Retinal pigment epithelial cell (primary cell): ENCODE data around the gene ETFBKMT.
"Not testable (repeated sequence)": the region's sequence is repeated elsewhere in the genome, so short reads cannot be mapped to it uniquely, and the experiment has no call there.

Experiments
- DNase-seq: peaks from one replicate; pipeline ENCODE4 v3.0.0-alpha.2; 2010; ENCODE audit warnings: low read depth
- H3K4me3 ChIP-seq: 2 replicates; pipeline ENCODE4 v1.5.1; 2011; ENCODE audit warnings: mild to moderate bottlenecking, low read length, control low read depth, moderate library complexity
- TF ChIP-seq, protein P1 (sequence below): conservative IDR thresholded peaks from 2 replicates; pipeline ENCODE4 v1.5.1; 2011; ENCODE audit warnings: low read depth, low read length, control low read depth, inconsistent platforms

The ETFBKMT gene

DNA sequence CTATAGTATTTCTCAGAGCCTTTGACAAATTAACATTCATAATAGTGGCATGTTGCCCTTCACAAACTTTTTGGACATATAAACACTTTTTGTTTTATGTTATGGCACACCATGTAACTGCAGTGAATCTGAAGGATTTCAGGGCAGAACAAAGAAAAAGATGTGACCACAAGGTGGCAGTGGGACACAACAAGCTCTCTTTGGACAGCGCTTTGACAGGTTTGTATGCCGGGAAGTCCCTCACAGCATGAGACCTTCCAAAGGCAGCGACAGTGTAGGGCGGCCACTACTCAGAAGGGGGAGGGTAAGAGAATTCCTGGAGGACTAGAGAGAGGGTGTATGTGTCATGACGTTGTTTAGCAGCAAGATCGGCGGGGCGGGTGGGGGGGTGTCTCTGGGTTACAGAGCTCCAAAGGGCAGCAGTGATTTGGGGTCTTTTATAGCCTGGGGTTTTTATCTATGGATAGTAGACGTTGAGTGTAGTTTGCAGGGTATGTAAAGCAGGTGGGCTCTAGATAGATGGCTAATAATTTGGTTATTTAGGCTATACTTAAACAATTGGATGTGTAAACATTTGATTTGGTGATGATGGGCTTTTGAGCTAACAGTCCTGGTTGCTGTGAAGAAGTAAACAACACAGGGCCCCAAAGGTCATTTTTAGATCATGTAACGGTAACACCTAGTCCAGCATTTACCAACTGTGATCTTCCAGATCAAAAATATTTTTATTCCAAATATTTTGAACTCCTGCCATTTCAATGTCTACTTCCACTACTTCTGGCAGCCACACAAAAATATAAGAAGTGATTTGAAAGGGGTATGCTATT is 22.9 kb downstream of the ETFBKMT start:
- H3K4me3 ChIP-seq: no peak overlapping the region
- peak; percentile 39 for DNase-seq
- TF ChIP-seq, protein P1, sequence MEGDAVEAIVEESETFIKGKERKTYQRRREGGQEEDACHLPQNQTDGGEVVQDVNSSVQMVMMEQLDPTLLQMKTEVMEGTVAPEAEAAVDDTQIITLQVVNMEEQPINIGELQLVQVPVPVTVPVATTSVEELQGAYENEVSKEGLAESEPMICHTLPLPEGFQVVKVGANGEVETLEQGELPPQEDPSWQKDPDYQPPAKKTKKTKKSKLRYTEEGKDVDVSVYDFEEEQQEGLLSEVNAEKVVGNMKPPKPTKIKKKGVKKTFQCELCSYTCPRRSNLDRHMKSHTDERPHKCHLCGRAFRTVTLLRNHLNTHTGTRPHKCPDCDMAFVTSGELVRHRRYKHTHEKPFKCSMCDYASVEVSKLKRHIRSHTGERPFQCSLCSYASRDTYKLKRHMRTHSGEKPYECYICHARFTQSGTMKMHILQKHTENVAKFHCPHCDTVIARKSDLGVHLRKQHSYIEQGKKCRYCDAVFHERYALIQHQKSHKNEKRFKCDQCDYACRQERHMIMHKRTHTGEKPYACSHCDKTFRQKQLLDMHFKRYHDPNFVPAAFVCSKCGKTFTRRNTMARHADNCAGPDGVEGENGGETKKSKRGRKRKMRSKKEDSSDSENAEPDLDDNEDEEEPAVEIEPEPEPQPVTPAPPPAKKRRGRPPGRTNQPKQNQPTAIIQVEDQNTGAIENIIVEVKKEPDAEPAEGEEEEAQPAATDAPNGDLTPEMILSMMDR: peak; percentile 70

- H3K4me3 ChIP-seq: no peak overlapping the region
- TF ChIP-seq, protein P1: no peak
- no peak for DNase-seq
Measured at GRCh38 chr12:31685801-31686200, 26.3 kb downstream of the ETFBKMT start.

DNA sequence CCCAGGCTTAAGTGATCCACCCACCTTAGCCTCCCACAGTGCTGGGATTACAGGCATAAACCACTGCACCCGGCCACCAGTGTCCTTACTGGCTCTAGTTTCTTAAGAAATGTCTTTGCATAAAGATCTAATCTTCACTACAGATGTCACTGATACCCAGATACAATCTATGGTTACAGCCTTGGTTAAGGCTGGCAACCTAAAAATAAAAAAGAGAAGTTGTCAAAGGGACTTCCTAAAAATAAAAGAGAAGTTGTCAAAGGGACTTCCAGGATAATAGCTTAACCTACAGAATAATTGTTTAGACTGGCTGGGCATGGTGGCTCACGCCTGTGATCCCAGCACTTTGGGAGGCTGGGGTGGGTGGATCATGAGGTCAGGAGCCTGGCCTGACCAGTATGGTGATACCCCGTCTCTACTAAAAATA is 27.6 kb downstream of the ETFBKMT start:
- TF ChIP-seq, protein P1: no peak
- H3K4me3 ChIP-seq: no peak overlapping the region
- DNase-seq: no peak

DNA sequence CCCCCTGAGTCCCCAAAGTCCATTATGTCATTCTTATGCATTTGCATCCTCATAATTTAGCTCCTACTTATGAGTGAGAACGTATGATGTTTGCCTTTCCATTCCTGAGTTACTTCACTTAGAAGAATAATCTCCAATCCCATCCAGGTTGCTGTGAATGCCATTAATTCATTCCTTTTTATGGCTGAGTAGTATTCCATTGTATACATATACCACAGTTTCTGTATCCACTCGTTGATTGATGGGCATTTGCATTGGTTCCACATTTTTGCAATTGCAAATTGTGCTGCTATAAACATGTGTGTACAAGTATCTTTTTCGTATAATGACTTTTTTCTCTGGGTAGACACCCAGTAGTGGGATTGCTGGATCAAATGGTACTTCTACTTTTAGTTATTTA is 30.4 kb downstream of the ETFBKMT start:
- not testable (repeated sequence) for DNase-seq, H3K4me3 ChIP-seq

DNA sequence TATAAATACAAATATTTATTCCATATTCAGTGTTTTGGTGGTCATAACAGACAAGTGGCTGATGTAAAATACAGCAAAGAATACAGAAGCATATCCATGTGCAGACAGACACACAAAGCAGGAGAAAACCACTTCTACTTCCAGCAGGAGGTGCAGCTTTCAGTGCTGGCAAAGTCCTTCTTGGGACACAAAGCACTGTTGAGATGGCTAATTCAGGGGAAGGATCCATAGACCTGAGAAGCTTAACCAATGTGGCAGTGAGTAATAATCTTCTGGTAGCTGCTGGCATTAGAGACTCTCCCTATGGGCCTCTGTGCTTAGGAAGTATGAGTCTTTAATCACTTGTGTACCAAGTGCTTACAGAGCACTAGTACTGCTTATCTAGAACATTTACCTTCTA is 42.6 kb downstream of the ETFBKMT start:
- TF ChIP-seq, protein P1: peak; percentile 46
- DNase-seq: peak; percentile 41
- no peak overlapping the region for H3K4me3 ChIP-seq

DNA sequence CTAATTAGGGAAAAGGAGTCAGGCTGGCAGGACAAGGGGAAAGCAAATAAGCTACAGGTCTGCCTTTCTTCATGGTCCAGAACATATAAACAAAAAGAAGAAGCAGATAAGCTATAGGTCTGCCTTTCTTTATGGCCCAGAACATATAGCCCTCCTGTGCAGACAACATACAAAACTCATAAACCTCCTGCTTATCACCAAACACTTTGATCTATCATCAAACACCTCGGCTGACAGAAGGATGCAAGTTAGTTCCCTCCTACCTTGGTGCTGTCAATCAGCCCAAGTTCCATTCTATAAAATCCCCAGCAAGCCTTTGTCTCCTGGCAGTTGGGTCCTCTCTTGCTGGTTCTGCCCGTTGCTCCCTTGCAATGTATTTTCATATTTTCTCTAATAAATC is 46.1 kb downstream of the ETFBKMT start:
- DNase-seq: no peak
- H3K4me3 ChIP-seq: no peak overlapping the region
- TF ChIP-seq, protein P1: no peak

DNA sequence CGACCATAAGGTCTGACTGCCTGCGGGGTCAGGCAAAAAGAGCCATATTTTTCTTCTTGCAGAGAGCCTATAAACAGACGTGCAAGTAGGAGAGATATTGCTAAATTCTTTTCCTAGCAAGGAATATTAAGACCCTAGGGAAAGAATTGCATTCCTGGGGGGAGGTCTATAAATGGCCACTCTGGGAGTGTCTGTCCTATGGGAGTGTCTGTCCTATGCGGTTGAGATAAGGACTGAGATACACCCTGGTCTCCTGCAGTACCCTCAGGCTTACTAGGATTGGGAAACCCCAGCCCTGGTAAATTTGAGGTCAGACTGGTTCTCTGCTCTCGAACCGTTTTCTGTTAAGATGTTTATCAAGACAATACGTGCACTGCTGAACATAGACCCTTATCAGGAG is 48.6 kb downstream of the ETFBKMT start:
- DNase-seq, H3K4me3 ChIP-seq: not testable (repeated sequence)

- TF ChIP-seq, protein P1: no peak
- DNase-seq: no peak
- no peak overlapping the region for H3K4me3 ChIP-seq
Measured at GRCh38 chr12:31710021-31710818, 50.7 kb downstream of the ETFBKMT start.
